Right forelimb (tissue), 1 donor: ENCODE measurements around the gene CFDP1.

Source experiments
- DNase-seq: peaks from one replicate; pipeline ENCODE4 v3.0.0-alpha.2; 2018

CFDP1 gene

DNA sequence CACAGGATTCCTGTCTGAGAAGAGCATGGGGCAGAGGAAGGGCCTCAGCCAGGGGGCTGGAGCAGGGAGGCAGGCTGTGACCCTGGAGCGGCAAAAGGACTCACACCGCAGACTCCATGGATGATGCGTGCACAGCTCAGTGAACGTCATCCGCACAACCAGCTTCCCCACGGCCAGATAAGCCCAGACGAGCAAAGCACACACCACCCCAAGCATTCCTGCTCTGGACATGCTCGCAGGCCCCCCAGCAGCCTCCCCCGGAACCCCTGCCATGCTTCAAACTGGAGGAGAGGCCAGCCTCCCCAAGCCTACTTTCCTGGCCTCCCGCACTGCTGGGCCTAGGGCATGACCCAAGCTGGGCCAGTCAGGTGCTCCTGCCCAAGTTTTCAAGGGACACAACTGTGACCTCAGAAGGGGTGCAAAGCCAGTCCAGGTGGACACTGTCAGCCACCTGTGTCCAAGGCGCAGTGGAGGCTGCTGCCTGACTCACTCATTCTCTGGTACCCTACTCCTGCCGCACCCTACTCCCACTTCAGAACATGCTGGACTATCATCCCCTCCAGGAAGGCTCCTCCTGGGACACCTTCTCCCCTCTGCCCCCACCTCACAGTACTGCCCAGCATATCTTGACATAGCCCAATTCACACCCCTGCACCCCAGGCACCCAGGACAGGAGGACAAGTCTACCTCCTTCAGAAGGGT, 186.6 kb downstream of the CFDP1 start:
- DNase-seq: peak; percentile 34

- DNase-seq: peak; percentile 91
Observed at GRCh38 chr16:75244844-75245758, 188.2 kb downstream of the CFDP1 start.

- DNase-seq: no peak
Observed at GRCh38 chr16:75244225-75244809, 189.0 kb downstream of the CFDP1 start.
